HG03521 (cell line): ENCODE data around the gene TJAP1.
"Not testable (repeated sequence)": the region's sequence is repeated elsewhere in the genome, so short reads cannot be mapped to it uniquely, and the experiment has no call there.

Experiments used
- ATAC-seq: cut with Tn5 transposase; IDR thresholded peaks from one replicate; pipeline ENCODE4 v1.9.1; 2021; ENCODE audit warnings: mild to moderate bottlenecking, moderate library complexity; ENCODE audit not compliant: unreplicated experiment

The TJAP1 gene

DNA sequence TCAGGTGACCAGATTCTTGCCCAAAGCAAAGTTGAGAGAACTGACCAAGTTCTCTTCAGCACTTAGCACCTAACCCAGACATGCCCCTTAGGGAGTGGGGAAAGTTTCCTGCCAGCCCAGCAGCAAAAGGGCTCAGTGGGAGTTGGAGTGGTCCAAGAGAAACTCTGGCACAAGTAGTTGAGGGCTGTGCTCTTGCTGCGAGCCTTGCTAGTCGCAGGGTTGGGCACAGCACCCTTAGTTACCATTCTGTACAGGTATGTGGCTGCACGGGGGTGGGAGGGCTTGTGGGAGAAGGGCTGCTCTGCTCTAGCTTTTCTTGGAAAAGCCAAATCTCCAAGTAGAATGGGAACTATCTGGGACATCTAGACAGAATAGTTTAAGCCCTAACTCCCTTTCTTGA is 45.9 kb downstream of the TJAP1 start:
- no peak for ATAC-seq

DNA sequence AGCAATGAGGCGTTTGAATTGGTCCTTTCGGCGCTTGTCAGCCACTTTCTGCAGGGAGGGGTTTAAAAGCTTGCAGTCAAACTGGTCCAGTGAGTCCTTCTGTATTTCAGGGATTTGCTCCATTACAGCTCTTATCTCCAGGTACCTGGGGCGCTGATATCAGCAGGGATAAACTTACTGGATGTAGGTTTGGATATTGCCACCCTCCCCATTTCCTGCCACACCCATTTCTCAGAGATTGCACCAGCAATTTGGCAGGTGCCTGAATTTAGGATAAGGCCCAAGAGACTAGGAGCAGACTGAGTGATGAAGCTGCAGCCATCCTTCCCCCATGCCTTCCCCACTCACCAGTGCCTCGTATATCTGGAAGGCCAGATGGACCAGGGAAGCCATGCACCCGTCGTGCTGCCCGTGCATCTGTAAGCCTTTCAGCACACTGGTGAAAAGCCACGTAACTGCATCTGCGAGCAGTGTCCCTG is 47.2 kb downstream of the TJAP1 start:
- ATAC-seq = no peak

- ATAC-seq = no peak
These were observed 54.8 kb downstream of the TJAP1 start for GRCh38 chr6:43532201-43532600.

DNA sequence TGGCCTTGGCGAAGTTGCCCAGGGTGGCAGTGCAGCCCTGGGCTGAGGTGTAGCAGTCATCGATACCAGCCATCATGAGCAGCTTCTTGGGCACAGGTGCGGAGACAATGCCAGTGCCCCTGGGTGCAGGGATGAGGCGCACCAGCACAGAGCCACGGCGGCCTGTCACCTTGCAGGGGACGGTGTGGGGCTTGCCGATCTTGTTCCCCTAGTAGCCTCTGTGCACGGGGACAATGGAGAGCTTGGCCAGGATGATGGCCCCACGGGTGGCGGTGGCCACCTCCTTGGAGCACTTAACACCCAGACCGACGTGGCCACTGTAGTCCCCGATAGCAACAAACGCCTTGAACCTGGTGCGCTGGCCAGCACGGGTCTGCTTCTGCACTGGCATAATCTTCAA is 61.6 kb downstream of the TJAP1 start:
- ATAC-seq = not testable (repeated sequence)

GRCh38 chr6:43539409-43539808 is 62.0 kb downstream of the TJAP1 start:
- ATAC-seq = not testable (repeated sequence)

- ATAC-seq = no peak
These were observed 63.1 kb downstream of the TJAP1 start for GRCh38 chr6:43540507-43540906.

GRCh38 chr6:43541774-43542471 is 64.6 kb downstream of the TJAP1 start:
- ATAC-seq = no peak

DNA sequence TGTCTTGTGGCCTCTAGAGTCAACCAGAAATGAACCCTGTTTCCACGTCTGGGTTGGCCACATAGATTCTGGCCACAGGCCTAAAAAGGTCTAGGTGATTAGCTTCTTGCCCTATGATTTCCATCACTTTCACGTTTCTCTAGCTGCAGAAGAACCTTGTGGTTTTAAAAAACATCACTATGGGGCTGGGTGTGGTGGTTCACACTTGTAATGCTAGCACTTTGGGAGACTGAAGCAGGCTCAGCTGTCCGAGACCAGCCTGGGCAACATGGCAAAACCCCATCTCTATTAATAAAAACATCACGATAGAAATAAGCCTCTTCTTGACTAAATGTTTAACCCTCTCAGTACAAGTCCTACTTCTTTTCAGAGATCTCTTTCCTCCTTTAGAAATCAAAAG is 67.1 kb downstream of the TJAP1 start:
- ATAC-seq = no peak

- ATAC-seq = no peak
These were observed 69.9 kb downstream of the TJAP1 start for GRCh38 chr6:43547222-43547621.
